HG02642 (cell line): ENCODE data around the gene OR10C1.
"Not testable (repeated sequence)": the region's sequence is repeated elsewhere in the genome, so short reads cannot be mapped to it uniquely, and the experiment has no call there.

Experiments
- ATAC-seq: cut with Tn5 transposase; IDR thresholded peaks from one replicate; pipeline ENCODE4 v1.9.1; 2021; ENCODE audit warnings: mild to moderate bottlenecking; ENCODE audit not compliant: unreplicated experiment, poor library complexity

The OR10C1 gene, protein sequence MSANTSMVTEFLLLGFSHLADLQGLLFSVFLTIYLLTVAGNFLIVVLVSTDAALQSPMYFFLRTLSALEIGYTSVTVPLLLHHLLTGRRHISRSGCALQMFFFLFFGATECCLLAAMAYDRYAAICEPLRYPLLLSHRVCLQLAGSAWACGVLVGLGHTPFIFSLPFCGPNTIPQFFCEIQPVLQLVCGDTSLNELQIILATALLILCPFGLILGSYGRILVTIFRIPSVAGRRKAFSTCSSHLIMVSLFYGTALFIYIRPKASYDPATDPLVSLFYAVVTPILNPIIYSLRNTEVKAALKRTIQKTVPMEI

DNA sequence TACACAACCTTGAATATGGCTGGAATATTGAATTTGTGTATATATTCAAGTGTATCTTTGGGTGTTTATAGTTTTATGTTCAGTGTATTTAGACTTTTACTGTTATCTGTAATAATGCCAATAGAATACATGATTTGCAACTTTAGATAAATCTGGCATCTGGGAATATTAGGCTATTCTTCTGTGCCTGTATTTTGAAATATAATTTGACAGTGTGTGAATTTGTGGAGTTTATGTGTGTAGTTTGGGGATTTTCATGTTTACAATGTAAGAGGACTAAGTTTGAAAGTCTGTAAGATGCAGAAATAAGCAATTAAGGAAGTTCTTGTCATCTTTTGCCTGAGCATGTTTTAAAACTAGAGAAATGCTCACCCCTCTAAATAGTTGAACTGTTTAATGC is at the start of gene OR10C1:
OR10C1 (plus strand) TSS at position 301 of the 400 bp plus-strand sequence. CDS start 710 bp downstream, outside the sequence.
- ATAC-seq: no peak

DNA sequence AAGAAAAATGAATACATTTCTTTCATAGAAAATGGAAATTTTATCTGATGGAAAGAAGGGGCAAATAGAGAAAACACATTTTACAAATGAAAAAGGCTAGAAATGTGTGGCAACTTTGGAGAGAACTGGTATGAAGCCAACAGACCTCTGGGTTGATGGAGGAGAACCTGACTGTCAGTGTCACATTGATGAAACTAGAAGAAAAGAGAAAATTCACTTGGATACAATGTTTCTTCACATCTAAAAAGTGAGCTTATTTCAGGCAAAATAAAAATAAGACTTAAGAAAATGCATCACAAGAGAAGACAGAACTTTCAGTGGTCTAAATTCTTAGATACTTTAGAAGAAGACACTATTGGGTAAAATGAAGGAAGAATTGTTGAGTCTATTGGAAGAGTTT is 43.8 kb upstream of the OR10C1 start, which contains the start of gene OR12D2:
OR12D2 (plus strand) TSS at position 301 of the 400 bp plus-strand sequence. CDS start 1,069 bp downstream, outside the sequence.
- ATAC-seq: no peak

DNA sequence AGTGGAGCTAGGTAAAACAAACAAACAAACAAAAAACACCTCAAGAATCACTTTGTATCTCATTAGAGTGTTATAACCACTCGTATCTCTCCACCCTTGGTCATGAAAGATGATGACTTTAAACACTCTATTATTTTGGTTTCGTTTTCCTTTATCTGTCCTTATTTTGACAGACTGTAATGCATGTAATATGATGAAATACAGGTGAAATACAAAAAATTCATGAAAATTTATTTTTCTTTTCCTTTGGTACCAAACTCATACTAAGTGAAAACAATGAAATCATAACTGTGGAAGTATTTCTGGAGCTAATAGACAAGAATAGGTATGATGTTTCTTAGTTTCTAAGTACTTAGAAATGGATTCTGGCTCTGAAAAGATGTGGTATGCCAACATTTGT is 39.6 kb upstream of the OR10C1 start:
- ATAC-seq: no peak

DNA sequence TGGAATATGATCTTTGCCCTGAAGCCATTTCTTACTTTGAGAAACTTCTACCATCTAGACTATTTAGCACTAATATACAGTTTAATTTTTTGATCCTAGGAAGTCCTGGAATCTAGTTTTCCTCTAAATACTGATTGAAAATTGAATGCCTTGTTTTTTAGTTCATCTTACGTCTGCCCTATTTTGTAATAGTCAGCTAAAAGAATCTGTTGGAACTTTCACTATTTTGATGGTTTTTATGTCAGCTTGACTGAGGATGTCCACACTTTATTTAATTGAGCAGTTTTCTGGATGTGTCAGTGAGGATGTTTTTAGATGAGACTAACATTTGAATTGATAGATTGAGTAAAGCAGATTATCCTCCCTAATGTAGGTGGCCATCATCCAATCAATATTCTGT is 35.3 kb upstream of the OR10C1 start:
- no peak for ATAC-seq

DNA sequence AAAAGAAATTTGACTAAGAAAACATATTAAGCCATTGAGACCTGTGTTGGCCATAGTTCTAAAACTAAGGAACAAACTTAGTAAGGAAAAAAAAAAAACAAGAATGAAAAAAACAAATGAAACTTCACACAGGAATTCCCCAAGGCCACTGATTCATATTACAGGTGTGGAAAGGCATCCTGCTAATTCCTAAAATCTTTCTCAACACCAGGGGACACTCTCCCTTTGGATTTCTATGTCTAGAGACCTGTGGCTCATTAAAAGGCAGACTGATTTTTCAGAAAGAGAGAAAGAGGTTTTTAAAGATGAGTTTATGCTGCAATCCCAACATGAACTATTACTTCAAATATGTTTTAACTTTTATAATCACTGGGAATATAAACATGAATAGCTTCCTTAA is 24.5 kb upstream of the OR10C1 start, which contains the start of gene OR12D1:
OR12D1 (plus strand) TSS at position 341 of the 400 bp plus-strand sequence.
- no peak for ATAC-seq

DNA sequence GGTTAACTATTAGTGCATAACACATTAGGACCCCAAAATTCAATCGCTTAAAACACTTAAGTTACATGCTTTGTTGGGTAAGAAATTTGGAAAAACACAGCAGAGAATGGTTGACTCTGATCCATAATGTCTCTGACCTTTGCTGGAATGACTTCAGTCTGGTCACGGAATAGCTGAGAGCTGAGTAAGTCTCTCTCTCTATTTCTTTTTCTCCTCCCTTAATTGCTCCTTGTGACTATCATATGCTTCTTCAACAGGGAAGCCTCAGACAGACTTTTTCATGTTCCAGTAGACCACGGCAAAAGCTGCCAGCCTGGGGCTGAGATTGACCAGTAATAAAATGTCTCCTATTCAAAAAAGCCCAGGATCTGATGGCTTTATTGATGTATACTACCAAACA is 19.6 kb upstream of the OR10C1 start:
- no peak for ATAC-seq

DNA sequence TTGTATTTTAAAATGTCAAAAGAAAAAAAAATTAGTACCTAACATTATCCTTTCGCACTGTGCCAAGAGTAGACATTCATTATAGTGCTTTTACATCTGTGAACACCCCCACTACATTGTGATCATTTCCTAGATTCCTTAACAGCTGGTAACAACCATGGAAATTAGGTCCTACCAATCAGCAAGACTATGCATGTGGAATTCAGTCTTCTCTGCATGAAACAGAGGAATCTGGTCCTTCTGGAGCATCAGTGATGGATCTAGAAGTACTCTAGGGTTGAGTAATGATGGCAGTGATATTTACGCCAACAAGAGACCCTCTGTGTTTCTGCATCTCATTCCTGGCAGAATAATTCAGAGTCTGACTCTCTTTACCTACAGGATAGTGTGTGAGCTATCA is 14.9 kb upstream of the OR10C1 start:
- ATAC-seq: no peak

DNA sequence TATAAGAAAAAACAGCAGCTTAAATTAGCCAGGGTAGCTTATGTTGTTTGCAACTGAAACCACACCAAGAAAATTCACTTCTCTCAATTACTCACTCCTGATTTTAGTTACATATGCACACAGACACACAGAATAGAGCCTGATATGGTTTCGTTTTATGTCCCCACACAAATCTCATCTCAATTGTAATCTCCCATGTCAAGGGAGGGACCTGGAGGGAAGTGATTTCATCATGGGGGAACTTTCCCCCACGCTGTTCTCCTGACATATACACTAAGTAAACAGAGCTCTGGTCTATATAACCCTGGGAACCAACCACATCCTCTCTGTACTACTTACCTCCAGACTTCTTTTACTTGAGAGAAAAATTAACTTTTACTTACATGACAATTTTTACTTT is 14.5 kb upstream of the OR10C1 start:
- no peak for ATAC-seq

DNA sequence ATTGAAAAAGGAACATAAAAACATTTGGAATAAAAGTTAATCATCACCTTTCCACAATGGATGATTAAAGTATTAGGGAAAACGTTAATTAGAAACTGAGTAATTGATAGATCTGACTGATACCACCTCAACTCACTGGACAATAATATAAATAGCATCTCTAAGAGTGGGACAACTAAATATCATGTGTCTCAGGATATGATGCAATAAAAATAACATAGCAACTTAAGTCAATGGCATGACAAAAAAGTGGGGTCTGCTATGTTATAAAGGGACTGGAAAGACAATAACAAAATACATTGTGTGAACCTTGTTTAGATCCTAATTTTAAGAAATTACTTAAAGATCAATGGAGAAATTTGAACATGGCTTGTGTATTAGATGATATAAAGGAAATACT is 14.0 kb upstream of the OR10C1 start:
- ATAC-seq: no peak

DNA sequence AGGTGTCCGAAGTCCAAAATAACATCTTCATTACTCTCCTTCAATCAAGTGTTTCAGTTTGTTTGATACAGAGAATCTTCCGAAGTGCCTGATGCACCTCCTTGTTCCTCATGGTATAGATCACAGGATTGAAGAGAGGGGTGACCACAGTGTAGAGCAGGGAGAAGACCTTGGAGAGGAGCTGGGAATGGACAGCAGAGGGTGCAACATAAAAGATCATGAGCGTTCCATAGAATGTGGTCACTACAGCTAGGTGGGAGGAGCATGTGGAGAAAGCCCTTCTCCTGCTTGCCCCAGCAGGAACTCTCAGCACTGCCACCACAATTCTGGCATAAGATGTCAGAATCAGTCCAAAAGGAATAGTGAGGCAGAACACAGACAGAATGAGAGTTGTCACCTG is 12.5 kb upstream of the OR10C1 start:
- ATAC-seq: no peak

DNA sequence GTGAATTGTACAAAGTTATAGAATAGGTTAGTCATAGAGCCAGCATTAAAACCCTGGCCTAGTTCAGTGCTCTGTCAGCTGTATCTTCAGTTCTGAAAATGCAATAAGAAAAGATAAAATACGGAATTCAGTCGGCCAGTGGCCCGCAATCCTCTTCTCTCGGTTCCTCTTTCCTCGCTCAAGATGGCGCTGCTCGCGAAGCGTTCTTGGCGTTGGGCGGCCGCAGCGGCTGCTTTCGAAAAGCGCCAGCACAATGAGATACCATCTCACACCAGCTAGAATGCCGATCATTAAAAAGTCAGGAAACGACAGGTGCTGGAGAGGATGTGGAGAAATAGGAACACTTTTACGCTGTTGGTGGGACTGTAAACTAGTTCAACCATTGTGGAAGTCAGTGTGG is 2.4 kb upstream of the OR10C1 start:
- ATAC-seq: not testable (repeated sequence)

DNA sequence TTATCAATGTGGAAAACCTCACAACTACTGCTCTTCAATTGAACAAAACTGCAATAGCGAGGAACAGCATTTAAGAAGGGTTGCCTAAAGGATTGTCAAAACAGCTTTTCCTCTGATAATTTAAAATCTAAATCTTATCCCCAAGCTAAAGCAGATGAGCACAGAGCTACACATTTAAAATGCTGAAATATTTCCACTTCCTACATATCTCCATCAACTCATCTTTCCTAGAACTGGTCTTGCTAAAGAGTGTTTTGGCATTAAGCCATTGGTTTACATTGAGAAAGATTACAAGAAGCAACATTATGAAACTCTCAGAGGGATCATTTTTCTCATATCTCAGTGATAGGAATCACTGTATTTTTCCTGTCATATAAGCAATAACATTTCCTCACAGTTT is 3.6 kb downstream of the OR10C1 start:
- no peak for ATAC-seq

DNA sequence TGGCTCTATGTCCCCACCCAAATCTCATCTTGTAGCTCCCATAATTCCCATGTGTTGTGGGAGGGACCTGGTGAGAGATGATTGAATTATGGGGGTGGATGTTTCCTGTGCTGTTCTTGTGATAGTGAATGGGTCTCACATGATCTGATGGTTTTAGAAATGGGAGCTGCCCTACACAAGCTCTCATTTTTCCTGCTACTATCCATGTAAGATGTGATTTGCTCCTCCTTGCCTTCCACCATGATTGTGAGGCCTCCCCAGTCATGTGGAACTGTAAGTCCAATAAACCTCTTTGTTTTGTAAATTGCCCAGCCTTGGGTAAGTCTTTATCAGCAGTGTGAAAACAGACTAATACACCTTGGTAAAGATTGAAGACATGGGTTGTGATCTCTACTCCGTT is 4.9 kb downstream of the OR10C1 start:
- not testable (repeated sequence) for ATAC-seq

DNA sequence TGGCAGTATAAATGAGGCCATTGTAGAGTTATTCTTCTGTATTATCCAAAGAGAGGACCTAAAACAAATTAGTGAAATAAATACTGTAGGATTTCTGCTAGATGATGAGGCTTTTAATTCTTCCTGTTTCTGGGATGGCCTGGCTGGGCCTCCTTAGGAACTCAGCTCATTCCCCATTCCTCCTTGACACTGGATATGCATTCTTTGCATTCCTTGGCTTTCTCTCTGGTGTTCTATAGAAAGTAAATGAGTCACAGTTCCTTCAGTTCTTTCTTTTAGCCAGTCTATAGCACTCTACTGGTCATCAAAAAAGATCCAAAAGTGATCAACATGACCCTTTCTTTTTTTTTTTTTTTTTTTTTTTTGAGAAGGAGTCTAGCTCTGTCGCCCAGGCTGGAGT is 8.6 kb downstream of the OR10C1 start:
- ATAC-seq: no peak

DNA sequence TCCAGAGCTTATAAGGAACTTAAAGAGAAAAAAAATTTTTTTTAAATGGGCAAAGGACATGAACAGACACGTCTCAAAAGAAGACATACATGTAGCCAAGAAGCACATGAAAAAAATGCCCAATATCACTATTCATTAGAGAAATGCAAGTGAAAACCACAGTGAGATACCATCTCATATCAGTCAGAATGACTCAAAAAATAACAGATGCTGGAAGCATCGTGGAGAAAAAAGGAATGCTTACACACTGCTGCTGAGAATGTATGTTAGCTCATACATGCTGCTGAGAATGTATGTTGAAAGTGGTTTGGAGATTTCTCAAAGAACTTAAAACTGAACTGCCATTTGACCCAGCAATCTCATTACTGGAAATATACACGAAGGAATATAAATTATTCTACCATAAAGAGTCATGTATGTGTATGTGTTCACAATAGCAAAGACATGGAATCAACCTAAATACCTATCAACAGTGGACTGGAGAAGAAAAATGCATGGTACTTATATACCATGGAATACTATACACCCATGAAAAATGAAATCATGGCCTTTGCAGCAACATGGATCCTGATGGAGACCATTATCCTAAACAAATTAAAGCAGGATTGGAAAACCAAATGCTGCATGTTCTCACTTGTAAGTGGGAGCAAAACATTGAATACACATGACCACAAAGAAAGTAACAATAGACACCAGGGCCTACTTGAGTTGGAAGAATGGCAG is 12.5 kb downstream of the OR10C1 start:
- no peak for ATAC-seq

DNA sequence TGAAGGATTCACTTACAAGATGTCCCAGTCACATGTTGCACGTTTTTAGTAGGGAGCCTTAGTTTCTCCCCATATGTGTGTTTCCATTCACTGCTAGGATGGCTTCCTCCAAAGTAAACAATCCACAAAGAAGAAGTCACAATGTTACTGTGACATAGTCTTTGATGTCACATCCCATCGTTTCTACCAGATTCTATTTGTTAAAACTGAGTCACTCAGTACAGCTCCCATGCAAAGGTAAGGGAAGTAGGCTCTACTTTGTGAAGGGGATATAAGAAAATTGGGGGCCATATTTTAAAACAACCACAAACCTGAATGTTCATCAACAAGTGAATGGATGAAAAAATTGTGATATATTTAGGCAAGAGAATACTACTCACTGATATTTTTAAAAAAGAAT is 17.9 kb downstream of the OR10C1 start, which contains the start of the genes OR11A1 and OR2H1:
OR11A1 (minus strand) TSS at position 101 of the 400 bp plus-strand sequence. CDS start 29,430 bp downstream, outside the sequence.
OR2H1 (plus strand) TSS at position 185 of the 400 bp plus-strand sequence. CDS start 4,615 bp downstream, outside the sequence.
- no peak for ATAC-seq

DNA sequence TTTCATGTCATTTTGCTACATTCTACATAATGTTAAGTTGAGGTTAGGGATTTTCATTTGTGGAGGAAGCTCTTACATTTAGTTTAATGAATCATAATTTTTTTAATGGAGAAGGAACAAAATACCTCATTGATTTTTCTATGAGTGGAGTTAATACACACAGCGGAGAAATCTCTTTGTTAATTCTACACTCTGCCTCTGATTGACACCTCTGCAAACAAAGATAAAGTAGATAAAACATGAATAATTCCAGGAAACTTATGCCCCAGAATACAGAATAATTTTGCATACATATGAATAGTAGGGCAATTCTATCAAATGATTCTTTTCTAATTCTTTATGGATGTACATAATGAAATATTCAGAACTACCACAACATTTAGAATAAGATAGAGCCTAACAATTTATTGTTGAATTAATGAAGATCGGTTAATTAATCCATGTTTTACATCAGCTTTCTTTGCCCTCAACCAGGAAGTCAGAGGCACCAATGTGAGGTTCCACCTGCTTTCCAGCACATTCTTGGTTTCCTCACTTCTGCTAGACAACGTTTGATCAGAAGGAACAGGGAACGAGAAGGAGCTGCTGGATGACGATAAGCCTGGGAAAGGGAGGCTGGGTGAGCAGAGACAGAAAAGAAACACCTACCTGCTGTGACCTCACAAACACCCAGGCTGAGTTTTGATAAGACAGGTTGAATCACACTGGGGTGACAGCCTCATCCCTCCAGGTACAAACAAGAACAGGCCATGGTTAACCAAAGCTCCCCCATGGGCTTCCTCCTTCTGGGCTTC is 22.1 kb downstream of the OR10C1 start:
- no peak for ATAC-seq

DNA sequence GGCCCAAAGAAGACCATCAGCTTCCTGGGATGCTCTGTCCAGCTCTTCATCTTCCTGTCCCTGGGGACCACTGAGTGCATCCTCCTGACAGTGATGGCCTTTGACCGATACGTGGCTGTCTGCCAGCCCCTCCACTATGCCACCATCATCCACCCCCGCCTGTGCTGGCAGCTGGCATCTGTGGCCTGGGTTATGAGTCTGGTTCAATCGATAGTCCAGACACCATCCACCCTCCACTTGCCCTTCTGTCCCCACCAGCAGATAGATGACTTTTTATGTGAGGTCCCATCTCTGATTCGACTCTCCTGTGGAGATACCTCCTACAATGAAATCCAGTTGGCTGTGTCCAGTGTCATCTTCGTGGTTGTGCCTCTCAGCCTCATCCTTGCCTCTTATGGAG is 22.9 kb downstream of the OR10C1 start:
- no peak for ATAC-seq

DNA sequence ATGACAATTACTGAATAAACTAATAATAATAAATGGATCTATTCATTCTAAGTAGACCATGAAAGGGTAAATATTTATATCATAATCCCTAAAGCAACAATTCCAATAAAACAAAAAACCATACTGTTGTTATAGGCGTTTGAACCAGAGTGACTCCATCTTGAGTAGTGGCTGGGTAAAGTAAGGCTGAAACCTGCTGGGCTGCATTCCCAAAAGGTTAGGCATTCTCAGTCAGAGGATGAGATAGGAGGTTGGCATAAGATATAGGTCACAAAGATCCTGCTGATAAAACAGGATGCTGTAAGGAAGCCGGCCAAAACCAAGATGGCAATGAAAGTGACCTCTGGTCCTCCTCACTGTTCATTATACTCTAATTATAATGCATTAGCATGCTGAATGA is 26.2 kb downstream of the OR10C1 start:
- no peak for ATAC-seq

DNA sequence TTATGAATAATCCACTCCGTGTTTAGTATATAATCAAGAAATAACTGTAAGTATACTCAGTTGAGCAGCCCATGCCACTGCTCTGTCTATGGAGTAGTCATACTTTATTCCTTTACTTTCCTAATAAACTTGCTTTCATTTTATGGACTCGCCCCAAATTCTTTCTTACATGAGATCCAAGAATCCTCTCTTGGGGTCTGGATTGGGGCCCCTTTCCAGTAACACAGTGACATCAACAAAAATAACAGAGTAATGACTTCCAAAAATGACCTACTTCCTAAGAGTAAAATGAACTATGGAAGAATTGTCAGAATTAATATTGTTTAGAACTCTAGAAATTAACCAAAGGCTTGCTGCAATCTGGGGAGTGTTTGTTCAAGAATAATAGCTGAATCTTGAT is 26.7 kb downstream of the OR10C1 start:
- no peak for ATAC-seq

DNA sequence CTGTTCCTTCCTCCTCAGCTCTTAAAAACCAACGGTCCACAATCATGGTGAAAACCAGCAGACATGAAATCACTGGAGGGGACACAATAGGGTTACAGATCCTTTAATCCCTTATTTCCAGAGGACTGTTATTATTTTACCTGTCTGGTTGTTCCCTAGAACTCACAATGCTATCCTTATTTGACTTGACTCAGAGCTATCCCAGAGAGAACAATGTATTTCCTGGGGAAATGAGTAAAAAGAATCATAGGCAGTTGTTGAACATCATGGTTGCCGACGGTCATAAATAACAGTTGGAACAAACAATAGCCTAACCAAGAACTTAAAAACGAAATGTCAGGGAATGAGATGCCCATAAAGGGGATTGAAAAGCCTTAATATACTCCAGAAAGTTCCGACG is 27.1 kb downstream of the OR10C1 start:
- no peak for ATAC-seq
